ENCODE data around the gene MAGEA8.
"Not testable (repeated sequence)": the region's sequence is repeated elsewhere in the genome, so short reads cannot be mapped to it uniquely, and the experiment has no call there.

DNA sequence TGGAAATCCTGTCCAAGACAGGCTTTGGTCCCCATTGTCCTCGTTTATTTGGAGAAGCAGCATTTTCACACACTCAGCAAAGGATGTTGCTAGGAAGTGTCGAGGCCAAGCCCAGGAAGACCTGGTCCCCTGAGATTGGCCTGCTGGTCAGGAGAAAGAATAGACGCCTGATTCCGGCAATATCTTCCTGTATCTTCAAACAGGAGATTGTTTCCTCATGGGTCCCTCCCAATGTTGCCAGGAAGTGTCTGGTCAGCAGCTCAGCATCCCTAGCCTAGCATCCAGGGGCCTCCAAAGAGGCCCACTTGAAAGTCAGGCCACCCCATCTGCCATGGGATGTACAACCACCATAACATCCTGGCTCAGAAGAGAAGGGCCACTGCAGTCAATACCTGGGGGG, 50.4 kb downstream of the MAGEA8 start:
- TF ChIP-seq CTCF, POLR2A (IDR thresholded peaks at IDR 0.05): not testable (repeated sequence)

Data from body of pancreas (tissue), 4 donors.